ENCODE measurements around the gene SRM.
"Not testable (repeated sequence)": the region's sequence is repeated elsewhere in the genome, so short reads cannot be mapped to it uniquely, and the experiment has no call there.

Gene SRM

GRCh38 chr1:11064942-11065341 lies 5.1 kb upstream of the SRM start:
- no peak for DNase-seq (ENCODE audit: low read depth)

DNA sequence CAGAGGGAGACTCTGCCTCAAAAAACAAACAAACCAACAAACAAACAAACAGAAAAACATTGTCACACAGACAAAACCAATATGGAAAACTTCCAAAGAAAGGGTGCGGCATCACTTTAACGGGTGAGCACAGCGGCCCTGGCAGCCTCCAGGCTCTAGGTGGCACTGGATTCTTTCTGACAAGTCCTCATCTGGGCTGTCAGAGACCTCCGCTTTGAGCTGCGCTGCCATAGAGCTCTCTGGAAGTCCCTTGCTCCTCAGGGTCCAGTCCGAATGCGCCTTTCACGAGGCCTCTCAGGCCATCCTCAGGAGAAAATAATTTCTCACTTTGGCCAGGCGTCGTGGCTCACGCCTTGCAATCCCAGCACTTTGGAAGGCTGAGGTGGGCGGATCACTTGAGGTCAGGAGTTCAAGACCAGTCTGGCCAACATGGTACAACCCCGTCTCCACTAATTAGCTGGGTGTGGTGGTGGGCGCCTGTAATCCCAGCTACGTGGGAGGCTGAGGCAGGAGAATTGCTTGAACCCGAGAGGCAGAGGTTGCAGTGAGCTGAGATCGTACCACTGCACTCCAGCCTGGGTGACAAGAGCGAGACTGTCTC lies 4.2 kb upstream of the SRM start:
- not testable (repeated sequence) for DNase-seq (ENCODE audit: low read depth)

DNA sequence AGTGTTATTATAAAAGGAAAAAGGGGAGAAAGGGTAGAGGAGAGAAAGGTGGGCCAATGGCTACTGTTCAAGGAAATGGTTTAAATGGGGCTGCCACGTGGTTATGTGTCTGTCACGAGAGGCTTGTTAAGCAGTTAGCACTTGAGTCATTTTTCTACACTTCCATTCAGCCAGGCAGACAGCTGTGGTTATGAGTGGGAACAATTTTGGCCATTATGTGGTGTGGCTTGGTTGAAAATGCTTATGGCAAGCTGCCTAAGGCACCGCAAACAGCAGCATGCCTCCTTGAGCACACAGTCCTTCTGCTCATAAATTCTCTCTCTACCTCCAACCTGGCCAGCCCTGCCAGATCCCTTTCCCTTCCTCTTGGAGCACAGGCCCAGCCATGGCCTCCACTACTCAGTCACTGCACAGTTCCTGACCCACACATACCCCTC lies 3.2 kb upstream of the SRM start:
- DNase-seq (ENCODE audit: low read depth): peak; percentile 29

GRCh38 chr1:11061652-11062365 lies 2.0 kb upstream of the SRM start:
- DNase-seq (ENCODE audit: low read depth): no peak

DNA sequence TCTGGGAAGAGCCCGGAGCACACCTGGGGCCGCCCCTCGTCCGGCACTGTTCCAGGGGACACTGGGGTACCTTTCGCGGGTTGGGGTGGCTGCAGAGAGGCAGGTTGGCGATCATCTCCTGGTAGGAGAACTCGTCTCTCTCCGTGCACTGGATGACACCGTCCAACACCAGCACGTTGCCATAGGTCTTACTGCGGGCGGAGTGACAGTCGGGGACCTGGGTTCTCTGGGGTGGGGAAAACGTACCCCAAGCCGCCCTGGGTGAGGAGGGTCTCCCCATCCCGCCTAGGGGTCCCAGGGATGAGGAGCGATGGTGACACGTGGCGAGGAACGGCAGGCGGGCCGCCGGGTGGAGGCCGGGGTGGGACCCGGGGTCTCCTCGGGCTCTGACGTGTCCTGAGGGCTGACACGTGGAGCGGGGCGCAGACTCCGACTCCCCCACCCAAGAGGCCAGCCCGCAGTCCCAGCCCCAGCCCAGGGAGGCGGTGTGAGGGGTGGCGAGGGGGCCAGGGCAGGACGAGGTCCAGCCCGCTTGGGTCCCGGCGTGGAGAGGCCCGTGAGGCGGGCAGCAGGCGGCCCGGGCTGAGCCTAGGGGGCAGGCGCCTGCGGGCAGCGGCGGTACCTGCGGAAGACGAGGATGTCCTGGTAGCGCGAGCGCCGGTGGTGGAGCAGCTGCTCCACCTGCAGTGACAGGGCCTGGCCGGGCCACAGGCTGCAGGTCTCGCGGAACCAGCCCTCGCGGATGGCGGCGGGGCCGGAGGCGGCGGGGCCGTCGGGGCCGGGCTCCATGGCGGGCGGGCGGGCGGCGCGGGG lies 457 bp downstream of the SRM start:
- no peak for DNase-seq (ENCODE audit: low read depth)

DNA sequence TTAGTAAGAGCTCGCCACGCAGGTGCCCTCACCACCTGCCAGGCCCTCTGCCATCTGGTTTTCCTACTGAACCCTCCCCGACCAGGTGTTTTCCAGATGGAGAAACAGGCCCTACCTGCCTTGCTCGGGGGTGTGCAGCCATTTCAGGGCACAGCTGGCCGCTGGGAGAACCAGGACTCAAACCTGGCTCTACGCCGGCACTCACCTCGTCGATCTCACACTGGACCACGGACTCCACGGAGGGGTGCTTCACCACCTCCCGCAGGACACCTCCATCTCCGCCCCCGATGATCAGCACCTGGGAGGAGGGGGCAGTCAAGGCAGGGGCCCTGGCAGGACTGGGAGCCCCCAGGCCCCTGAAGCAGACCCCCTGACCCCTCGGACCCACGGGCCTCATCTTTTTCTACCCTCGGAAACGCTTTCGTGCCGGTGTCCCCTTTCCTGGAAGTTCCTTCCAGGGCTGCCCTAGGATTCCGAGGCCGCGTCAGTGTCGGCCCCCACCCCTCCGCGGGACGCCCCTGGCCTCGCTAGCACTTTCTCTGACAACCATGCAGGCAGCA lies 1.1 kb downstream of the SRM start:
- no peak for DNase-seq (ENCODE audit: low read depth)

- DNase-seq (ENCODE audit: low read depth): no peak
Measured at GRCh38 chr1:11058026-11058425, 1.8 kb downstream of the SRM start.

GRCh38 chr1:11057477-11057876 lies 2.3 kb downstream of the SRM start:
- no peak for DNase-seq (ENCODE audit: low read depth)

GRCh38 chr1:11056504-11056903 lies 3.3 kb downstream of the SRM start:
- no peak for DNase-seq (ENCODE audit: low read depth)

- no peak for DNase-seq (ENCODE audit: low read depth)
Measured at GRCh38 chr1:11055676-11056075, 4.1 kb downstream of the SRM start.

DNA sequence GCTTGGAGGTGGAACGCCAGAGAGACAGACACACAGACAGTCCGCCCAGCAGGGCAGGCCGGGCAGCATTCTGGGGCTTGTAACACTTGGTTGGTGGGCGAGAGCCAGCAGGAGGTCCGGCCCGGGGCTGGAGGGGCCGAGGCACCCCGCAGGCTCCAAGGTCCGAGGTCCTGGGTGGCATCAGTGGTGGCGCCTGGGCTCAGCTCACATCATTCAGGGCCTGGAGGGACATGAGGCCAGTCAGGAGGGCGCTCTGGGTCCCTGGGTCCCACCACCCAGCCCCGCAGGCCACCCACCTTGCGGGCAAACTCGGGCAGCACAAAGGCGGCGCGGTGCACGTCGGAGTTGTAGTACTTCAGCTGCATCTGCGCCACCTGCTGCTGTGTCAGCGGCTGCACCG lies 5.2 kb downstream of the SRM start:
- no peak for DNase-seq (ENCODE audit: low read depth)

GRCh38 chr1:11054181-11054580 lies 5.6 kb downstream of the SRM start:
- DNase-seq (ENCODE audit: low read depth): no peak

- no peak for DNase-seq (ENCODE audit: low read depth)
Measured at GRCh38 chr1:11053758-11054137, 6.1 kb downstream of the SRM start.

GRCh38 chr1:11052839-11053757 lies 6.7 kb downstream of the SRM start:
- DNase-seq (ENCODE audit: low read depth): no peak

DNA sequence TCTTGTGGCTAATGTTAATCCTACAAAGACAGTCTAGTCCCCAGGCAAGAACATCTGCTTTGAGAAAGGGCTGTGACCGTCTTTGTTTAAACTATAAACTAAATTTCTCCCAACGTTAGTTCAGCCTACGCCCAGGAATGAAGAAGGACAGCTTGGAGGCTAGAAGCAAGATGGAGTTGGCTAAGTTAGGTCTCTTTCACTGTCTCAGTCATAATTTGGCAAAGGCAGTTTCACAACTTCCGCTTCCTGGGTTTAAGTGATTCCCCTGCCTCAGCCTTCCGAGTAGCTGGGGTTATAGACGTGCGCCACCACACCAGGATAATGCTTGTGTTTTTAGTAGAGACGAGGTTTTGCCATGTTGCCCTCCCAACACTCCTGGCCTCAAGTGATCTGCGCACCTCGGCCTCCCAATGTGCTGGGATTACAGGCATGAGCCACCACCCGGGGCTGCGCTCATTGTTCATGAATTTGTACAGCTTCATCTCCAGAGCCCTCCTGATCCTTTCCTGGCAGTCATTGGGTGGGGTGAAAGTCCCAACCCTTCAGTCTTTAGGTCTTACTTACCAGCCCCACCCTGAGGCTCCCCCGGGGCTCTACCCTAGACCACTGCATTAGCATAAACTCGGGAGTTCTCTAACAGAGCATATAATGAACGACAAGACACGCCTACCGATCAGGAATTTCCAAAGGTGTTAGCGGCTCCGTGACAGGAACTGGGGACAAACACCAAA lies 7.9 kb downstream of the SRM start:
- DNase-seq (ENCODE audit: low read depth): no peak

DNA sequence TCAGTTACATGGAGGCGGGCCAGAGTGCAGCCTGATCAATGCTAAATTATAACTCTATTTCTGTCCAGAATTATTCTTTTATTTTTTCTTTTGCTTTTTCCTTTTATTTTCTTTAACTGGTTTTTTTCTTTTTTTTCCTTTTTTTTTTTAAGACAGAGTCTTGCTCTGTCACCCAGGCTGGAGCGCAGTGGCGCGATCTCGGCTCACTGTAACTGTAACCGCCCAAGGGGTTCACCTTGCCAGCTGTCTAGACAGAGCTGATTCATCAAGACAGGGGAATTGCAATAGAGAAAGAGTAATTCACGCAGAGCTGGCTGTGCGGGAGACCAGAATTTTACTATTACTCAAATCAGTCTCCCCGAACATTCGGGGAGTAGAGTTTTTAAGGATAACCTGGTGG lies 8.7 kb downstream of the SRM start:
- not testable (repeated sequence) for DNase-seq (ENCODE audit: low read depth)

GRCh38 chr1:11046625-11047365 lies 13.0 kb downstream of the SRM start, which contains the start of gene MASP2:
Gene MASP2 (minus strand): TSS chr1:11047239. CDS start chr1:11047207, 32 bp downstream.
- DNase-seq (ENCODE audit: low read depth): no peak

DNA sequence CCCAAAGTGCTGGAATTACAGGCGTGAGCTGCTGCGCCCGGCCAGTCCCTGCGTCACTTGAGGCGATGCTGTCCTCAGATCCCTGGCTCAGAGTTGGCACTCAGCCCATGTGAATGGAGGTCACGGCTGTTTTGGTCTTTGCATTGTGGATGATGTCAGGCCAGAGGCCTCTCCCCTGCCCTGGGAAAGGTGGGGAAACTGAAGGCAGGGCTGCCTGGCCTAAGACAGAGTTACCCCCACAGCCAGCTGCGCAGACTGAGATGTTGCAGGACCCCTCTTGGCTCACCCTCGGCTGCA lies 13.6 kb downstream of the SRM start:
- DNase-seq (ENCODE audit: low read depth): no peak

GRCh38 chr1:11045428-11046269 lies 14.2 kb downstream of the SRM start:
- no peak for DNase-seq (ENCODE audit: low read depth)

Measured in stimulated activated CD8-positive, alpha-beta memory T cell treated with anti-CD3 and anti-CD28 coated beads, Interleukin-4, amount 100 ng/mL, for 24 hours (primary cell).